HepG2 (cell line): Measurements from ENCODE around the gene ZNF513. TPM values are rescaled to one million over a fixed set of nuclear protein-coding genes. Genes with fewer than 3 reads are reported as not detected.

Experiments used
- ATF2 ChIP-seq: sonication (generic); formaldehyde crosslinking; IDR thresholded peaks from 2 replicates; pipeline ENCODE4 v1.4.0; 2020; ENCODE audit warnings: missing genetic modification reagents
- DMTF1 ChIP-seq: sonication (generic); formaldehyde crosslinking; IDR thresholded peaks from 2 replicates; pipeline ENCODE4 v1.4.0; 2020; ENCODE audit warnings: mild to moderate bottlenecking, missing genetic modification reagents
- EP300 ChIP-seq, 3 experiments: sonication (generic) in 1 of 3; formaldehyde crosslinking in 1 of 3; IDR thresholded peaks; 2 replicates each; pipeline versions ENCODE4 v1.5.1 to v1.6.1; 2011 to 2020; ENCODE audit warnings: low read depth in 2 of 3, low read length in 2 of 3, borderline replicate concordance in 1 of 3, improper control_type of control experiment in 1 of 3, mild to moderate bottlenecking in 1 of 3, missing genetic modification reagents in 1 of 3, moderate library complexity in 1 of 3
- HIVEP1 ChIP-seq: sonication (generic); formaldehyde crosslinking; IDR thresholded peaks from 2 replicates; pipeline ENCODE4 v1.4.0; 2020; ENCODE audit warnings: mild to moderate bottlenecking, missing genetic modification reagents
- MLXIP ChIP-seq: sonication (generic); formaldehyde crosslinking; IDR thresholded peaks from 2 replicates; pipeline ENCODE4 v1.9.0; 2021; ENCODE audit warnings: missing genetic modification reagents, borderline replicate concordance
- MXI1 ChIP-seq: IDR thresholded peaks from 3 replicates; pipeline ENCODE4 v1.6.1; 2012; ENCODE audit warnings: low read depth, low read length, inconsistent platforms, borderline replicate concordance
- NFYC ChIP-seq: IDR thresholded peaks from 2 replicates; pipeline ENCODE4 v1.6.1; 2016; ENCODE audit warnings: missing genetic modification reagents, missing compliant biosample characterization
- RCOR2 ChIP-seq: IDR thresholded peaks from 2 replicates; pipeline ENCODE4 v1.6.1; 2016; ENCODE audit warnings: missing biosample characterization, missing genetic modification reagents
- SP140L ChIP-seq: sonication (generic); formaldehyde crosslinking; IDR thresholded peaks from 2 replicates; pipeline ENCODE4 v1.4.0; 2020; ENCODE audit warnings: missing genetic modification reagents, borderline replicate concordance
- SRSF1 ChIP-seq: fragments of 200-400 bp; formaldehyde crosslinking; optimal IDR thresholded peaks from 2 replicates; pipeline ENCODE3; 2017; ENCODE audit warnings: mild to moderate bottlenecking, low read depth, low read length, moderate library complexity
- TFDP1 ChIP-seq: IDR thresholded peaks from 2 replicates; pipeline ENCODE4 v1.6.1; 2016; ENCODE audit warnings: missing compliant biosample characterization, missing genetic modification reagents, borderline replicate concordance
- TFDP2 ChIP-seq: sonication (generic); formaldehyde crosslinking; IDR thresholded peaks from 2 replicates; pipeline ENCODE4 v1.4.0; 2020; ENCODE audit warnings: missing genetic modification reagents
- ZBTB34 ChIP-seq: sonication (generic); formaldehyde crosslinking; IDR thresholded peaks from 2 replicates; pipeline ENCODE4 v1.8.0; 2022; ENCODE audit warnings: mild to moderate bottlenecking, missing genetic modification reagents
- ZNF232 ChIP-seq: sonication (generic); formaldehyde crosslinking; IDR thresholded peaks from 2 replicates; pipeline ENCODE4 v1.4.0; 2020; ENCODE audit warnings: missing genetic modification reagents, borderline replicate concordance
- ZNF383 ChIP-seq: sonication (generic); formaldehyde crosslinking; IDR thresholded peaks from 2 replicates; pipeline ENCODE4 v1.4.0; 2020; ENCODE audit warnings: missing genetic modification reagents, mild to moderate bottlenecking, borderline replicate concordance
- ZNF563 ChIP-seq: sonication (generic); formaldehyde crosslinking; IDR thresholded peaks from 2 replicates; pipeline ENCODE4 v1.8.0; 2022; ENCODE audit warnings: mild to moderate bottlenecking, moderate library complexity, missing genetic modification reagents
- ZNF746 ChIP-seq: sonication (generic); formaldehyde crosslinking; IDR thresholded peaks from 2 replicates; pipeline ENCODE4 v1.8.0; 2022; ENCODE audit warnings: mild to moderate bottlenecking, missing genetic modification reagents
- ZSCAN22 ChIP-seq: sonication (generic); formaldehyde crosslinking; IDR thresholded peaks from 2 replicates; pipeline ENCODE4 v1.4.0; 2020; ENCODE audit warnings: mild to moderate bottlenecking, missing genetic modification reagents
- polyA plus RNA-seq, 8 experiments: library from polyadenylated mRNA; depleted of rRNA in 3 of 8; stranded (reverse) in 7 of 8; unstranded in 1 of 8; fragments of >200 nt; fragmentation: Illumina TruSeq in 4 of 8; extraction: Trizol in 4 of 8; gene quantifications; 2 replicates each; pipeline versions ENCODE4 v1.2.1 to v1.2.3, GENCODE V29; 2011 to 2016; ENCODE audit warnings: low read depth in 4 of 8, missing spikeins in 1 of 8, mixed read lengths in 1 of 8; ENCODE audit not compliant: insufficient read depth in 1 of 8
- total RNA-seq, 5 experiments: library from RNA; depleted of rRNA; stranded (reverse); fragments of >200 nt; fragmentation: Illumina TruSeq; extraction: Trizol; gene quantifications; 2 replicates each; pipeline ENCODE4 v1.2.3, GENCODE V29; 2016; ENCODE audit warnings: low read depth in 1 of 5

The ZNF513 gene
- total and polyA plus RNA-seq, 2 of the 13 experiments (the other 11 are each of a cell fraction or from before 2014, with no cell fraction given), result 4.9 to 6.3 TPM

GRCh38 chr2:27428978-27429541 lies 48.5 kb upstream of the ZNF513 start (continued):
- TF ChIP-seq DMTF1, result peak; percentile 60; the same call in 1 of the 2 replicates
- peak; percentile 90; the same call in 2 of the 3 replicates for TF ChIP-seq MXI1
- TF ChIP-seq SP140L (CRISPR knock-in tag), result 0 out of 2 replicates have a peak, but pooled peaks have one; percentile 27
- peak; percentile 89 for TF ChIP-seq TFDP2 (CRISPR knock-in tag)
- 0 out of 2 replicates have a peak, but pooled peaks have one; percentile 5 for TF ChIP-seq ATF2 (CRISPR knock-in tag)
- TF ChIP-seq ZNF232 (CRISPR knock-in tag), result no peak
- TF ChIP-seq ZBTB34 (CRISPR knock-in tag), result no peak
- TF ChIP-seq EP300 (IDR thresholded peaks at IDR 0.05; ENCODE audit: low read depth in 2 of 2, low read length in 2 of 2), result peak in 1 of 2 experiments; percentile 20; a peak in 1 of 4 replicates
- TF ChIP-seq EP300 (CRISPR knock-in tag; IDR thresholded peaks at IDR 0.05; ENCODE audit: borderline replicate concordance), result no peak
- TF ChIP-seq RCOR2, result no peak
- no peak for TF ChIP-seq SRSF1
- TF ChIP-seq NFYC (CRISPR knock-in tag), result no peak
- no peak for TF ChIP-seq ZNF383
- TF ChIP-seq ZNF746 (CRISPR knock-in tag), result no peak; the same call in 1 of the 2 replicates
- peak; percentile 65 for TF ChIP-seq ZSCAN22
- TF ChIP-seq MLXIP (CRISPR knock-in tag), result peak; percentile 57; the same call in 1 of the 2 replicates
- TF ChIP-seq HIVEP1 (CRISPR knock-in tag), result no peak
- no peak; the same call in 1 of the 2 replicates for TF ChIP-seq ZNF563 (CRISPR knock-in tag)
- TF ChIP-seq TFDP1 (CRISPR knock-in tag), result peak; percentile 88
